Femur (tissue), 1 donor: ENCODE results near the gene CUBN.

Source experiments
- DNase-seq: peaks from one replicate; pipeline ENCODE4 v3.0.0-alpha.2; 2017

CUBN gene

DNA sequence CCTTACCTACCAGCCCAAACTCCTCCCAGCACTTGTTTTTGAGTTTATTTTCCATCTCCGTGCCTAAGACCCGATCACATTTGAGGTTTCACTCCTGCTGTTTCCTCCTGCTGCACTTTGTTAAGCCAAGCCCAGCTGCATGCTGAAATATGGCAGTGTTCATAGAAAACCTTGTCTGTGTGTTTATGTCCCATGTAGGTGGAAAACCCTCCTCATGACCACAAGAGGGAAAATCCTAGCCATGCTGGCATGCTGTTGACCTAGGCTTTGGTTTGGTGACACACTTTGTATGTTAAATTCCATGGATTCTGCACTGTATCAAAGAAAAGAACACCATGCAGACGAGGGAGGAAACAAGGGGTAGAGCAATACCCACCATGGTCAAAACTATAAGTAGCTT is 154.4 kb downstream of the CUBN start:
- no peak for DNase-seq

DNA sequence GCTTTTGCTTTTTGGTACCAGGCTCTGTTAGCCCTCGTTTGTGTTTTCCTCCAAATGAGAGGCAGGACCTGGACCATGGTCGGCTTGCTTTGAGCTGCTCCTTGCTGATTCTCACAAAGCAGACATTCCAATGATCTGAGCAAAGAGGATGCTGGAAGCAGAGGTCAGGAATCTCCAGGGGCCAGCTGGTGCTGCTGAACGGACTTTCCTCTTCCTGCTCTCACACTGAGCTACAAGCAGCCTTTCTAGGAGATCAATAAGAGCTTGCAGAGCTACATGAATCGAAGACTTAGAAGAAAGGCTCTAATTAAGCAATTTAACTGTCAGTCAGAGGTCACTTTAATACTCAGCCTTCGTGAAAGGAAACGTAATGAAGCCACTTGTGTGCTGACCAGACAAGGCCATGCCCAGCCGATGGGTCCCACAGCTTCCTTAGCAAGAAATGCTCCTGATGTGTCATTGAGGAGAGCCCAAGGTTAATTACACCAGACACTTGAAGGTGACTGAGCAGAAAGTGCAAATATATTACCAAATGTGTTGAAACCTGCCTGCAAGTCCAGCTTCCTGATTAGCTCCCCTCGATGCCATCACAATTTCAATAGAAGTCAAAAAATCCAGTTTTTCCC is 161.1 kb downstream of the CUBN start:
- DNase-seq: peak; percentile 59

DNA sequence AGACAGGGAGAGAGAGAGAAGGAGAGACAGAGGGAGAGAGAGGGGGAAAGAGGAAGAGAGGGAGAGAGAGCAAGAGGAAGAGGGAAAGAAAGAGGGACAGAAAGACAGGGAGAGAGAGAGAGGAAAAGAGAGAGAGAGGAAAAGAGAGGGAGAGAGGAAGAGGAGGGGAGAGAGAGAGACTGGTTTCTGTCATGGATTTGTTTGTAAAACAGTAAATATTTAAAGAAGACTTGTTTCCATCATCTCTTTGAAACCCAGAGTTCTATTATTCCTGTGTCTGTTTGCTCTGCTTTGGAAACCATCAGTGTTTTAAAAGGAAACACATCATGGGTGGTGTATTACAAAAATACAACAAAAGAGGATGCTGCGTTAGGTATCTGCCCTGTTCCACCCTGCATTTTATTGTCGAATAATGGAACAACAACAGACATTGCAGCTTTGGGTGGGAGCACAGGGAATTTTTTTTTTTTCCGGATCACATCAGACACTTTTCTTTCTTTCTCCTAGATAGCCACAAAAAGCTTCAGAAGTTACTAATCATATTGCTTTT is 161.7 kb downstream of the CUBN start:
- DNase-seq: no peak

DNA sequence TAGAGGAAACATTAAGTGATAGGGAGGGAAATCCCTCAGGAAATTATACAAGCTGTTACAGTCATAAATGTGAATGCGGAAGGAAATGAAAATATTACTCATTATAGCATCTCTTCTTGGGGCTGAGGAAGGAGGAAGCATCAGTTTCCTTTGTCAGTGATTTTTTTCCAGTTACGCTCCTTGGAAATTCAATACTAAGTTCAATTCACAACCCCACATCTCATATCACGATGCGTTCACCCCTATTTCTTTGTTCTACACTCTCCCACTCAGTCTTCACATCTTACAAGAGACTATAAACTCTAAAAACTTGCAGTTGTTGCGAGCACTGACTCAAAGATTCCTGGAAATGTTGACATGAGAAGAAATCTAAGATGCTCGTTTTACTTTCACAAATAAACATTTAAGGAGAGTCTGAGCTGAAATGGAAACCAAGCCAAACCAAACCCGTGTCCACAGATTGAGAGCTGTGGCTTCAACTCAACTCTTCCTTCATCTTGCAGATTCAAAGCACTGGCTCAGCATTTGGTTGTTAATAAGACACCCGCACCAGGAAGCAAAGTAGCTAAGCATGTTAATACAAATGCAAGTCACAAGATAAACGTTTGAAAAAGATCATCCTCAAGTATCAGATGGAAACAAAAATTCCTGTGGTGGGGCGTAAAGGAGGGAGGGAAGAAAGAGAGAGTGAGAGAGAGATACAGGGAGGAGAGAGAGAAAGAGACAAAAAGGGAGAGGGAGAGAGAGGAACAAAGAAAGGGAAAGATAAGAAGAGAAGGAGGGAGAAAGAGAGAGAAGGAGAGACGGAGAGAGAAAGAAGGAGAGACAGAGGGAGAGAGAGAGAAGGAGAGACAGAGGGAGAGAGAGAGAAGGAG is 162.4 kb downstream of the CUBN start:
- DNase-seq: peak; percentile 43

DNA sequence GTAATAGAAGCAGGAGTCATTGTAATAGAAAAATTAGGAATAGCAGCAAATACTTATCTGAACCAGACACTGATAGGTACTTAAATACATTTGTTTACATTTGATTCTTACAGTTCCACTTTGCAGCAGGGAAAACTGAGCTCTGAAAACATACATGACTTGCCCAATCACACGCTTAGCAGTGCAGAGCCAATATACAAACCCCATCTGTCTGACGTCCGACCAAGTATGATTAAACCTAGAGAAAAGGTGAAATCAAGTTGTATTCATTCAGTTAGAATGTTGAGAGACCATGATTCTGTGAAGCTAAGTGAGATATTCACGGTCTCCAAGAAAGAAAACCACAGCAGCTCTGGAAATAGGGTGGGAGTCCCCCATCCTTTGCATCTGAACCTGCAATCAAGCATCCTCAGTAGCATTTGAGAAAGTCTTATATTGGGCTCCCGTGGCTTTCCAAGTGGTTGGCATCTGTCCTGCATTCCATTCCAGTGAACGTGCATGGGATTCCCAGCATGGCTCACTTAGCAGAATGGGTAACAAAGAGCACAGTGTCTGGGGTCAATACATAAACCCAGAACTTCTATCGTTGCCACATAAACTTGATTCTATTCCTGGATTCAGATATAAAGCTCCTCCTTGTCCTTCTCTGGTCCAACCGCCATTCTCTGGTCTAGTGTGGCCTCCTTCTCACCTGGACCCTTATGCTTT is 163.7 kb downstream of the CUBN start:
- DNase-seq: peak; percentile 84

DNA sequence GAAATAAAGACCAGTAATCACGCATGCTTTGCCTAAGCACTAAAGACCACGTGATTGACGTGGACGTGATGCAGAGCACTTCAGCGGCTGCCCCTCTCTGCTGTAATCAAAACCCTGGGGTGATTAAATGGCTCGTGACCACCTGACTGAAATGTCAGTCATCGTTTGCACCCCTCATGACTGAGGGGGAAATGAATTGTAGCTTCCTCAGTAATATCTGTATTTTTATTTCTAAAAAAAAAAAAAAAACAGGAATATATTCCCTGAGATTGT is 164.3 kb downstream of the CUBN start:
- DNase-seq: no peak

DNA sequence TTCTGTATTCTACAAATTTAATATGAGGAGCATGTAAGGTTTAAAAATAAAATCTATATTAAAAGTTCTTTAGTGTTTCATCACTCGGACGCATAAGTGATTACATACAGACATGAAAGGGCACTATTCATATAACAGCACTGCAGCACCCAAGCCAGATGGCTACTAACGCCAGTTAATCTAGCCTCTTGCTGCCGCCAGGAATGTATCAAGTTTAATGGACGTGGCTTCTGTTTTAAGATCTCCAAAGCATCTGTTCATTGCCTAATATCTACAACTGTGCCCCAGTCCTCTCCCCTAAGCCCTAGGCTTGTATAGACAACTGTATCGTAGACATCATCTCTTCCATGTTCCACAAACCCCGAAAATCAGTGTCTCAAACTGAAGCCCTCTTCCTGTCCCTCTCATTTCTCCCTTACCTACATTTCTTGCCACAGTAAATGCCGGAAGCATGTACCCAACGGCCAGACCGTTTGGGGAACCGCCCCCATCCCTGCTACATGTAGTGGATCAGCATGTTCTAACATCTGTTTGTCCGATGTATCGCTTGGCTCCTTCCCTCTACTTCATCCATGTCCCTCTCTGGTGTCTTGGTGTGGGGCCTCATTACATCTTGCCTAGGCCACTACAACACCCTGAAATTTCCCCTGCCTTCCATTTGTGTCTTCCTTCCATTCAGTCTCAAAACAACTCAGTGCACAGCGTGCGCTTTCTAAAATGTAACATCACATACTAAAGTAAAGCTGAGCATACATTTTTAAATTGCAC is 164.9 kb downstream of the CUBN start:
- no peak for DNase-seq

DNA sequence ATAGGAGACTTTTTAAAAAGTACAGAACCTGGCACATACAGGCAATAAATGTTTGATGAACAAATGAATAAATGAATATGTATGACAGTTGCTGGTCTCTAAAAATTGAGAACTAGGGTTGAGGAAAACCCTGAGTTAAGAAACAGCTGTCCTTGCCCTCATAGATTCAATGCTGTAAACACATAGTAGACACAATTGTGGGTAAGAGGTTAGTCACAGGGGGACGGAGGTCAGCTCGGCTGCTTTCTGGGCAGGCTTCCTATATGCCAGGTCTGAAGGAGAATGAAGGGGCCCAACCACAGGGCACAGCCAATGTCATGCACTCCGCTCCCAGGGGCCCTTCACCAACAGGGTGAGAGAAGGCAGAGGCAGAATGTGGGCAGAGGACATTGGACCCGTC is 169.1 kb downstream of the CUBN start:
- no peak for DNase-seq

DNA sequence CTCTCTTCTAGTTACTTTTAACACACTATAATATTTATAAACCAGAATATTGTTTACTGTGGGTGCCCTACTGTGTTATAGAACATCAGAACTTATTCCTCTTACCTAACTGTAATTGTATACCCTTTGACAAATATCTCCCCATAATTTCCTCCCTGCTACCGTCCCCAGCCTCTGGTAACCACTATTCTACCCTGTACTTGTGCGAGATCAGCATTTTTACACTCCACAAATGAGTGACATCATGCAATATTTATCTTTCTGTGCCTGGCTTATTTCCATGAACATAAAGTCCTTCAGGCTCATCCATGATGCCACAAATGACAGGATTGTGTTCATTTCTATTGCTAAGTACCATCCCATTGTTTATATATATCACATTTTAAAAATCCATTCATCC is 172.6 kb downstream of the CUBN start:
- DNase-seq: no peak

DNA sequence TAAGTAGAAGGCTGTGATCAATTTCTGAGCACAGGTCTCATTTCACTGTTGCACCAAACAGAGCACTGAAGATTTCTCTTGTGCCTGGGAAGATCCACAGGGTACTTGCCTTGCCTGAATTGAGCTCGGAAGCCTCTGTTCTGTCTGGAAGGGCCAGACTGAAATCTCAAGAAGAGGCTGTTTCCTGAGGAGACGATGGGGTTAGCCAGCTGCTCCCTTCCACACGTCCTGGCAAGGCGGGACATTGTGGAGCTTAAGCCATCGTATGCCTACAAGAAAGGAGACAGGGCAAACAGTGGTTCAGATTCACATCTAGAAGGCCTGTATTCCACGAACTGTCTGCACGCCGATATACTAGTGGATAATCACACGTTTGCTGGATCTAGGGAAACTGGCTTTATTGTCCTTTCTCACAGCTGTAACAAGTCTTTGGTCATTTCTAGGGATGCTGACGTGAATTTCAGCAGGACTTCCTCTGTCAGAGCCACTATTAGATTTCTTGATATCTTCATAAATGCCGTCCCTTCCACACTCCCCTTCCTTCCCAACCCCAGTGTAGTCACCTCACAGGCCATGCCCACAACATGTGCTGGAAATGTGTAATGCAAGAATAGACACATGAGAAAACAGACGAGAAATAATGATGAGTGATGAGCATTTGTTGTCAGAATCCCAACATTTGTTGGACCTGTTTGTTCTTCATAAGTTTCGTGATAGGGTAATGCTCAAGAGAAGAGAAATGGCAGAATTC is 175.2 kb downstream of the CUBN start:
- DNase-seq: no peak

DNA sequence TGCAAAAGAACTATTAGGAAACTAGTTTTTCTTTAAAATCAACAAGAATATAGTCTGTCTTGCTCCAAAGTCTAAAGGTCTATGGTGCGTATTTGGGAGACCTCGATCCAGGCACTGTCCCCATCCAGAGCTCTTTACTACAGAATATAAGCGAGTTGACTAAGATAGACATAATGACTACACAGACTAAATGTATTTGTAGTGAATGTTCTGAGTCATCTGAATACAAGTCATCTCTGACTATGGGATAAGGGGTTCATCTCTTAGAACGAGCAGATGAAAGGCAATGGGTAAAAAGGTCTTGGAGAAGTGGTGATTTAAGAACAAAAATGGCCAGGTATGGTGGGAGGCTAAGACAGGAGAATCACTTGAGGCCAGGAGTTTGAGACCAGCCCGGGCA is 176.3 kb downstream of the CUBN start:
- DNase-seq: no peak

DNA sequence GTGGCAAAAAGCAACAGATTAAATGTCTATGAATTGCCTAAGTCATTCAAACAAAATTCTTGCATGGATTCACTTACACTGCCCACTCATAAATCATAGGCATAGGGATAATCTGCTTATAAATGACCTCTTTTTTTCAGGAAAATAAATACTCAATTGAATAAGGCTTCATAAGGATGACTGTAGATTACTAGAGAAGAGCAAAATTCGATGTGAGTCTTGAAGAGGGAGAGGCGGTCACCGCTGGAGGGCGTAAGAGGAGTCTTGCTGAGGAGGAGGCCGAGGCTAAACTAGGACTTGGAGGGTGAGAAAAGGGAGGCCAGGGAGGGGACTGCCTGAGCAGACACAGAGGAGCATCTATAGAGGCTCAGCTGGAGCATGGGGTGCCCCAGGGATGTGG is 177.0 kb downstream of the CUBN start:
- DNase-seq: no peak

DNA sequence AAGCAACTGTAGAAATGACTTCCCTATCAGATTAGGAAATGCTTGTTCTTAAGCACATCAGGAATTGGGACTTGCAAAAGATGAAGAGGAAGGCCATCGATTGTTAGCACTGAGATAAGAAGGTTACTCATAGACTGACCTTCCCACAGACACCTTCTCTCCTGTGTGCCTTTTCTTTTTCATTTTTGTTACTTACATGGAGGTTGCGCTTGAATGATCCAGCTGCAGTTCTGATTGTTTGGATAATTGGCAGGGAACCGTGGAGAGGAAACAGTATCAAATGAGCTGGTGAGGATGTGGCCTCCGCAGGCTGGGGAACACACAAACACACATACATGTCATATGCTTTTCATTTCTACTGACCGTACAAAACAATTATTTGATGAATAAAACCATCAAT is 177.5 kb downstream of the CUBN start:
- no peak for DNase-seq

DNA sequence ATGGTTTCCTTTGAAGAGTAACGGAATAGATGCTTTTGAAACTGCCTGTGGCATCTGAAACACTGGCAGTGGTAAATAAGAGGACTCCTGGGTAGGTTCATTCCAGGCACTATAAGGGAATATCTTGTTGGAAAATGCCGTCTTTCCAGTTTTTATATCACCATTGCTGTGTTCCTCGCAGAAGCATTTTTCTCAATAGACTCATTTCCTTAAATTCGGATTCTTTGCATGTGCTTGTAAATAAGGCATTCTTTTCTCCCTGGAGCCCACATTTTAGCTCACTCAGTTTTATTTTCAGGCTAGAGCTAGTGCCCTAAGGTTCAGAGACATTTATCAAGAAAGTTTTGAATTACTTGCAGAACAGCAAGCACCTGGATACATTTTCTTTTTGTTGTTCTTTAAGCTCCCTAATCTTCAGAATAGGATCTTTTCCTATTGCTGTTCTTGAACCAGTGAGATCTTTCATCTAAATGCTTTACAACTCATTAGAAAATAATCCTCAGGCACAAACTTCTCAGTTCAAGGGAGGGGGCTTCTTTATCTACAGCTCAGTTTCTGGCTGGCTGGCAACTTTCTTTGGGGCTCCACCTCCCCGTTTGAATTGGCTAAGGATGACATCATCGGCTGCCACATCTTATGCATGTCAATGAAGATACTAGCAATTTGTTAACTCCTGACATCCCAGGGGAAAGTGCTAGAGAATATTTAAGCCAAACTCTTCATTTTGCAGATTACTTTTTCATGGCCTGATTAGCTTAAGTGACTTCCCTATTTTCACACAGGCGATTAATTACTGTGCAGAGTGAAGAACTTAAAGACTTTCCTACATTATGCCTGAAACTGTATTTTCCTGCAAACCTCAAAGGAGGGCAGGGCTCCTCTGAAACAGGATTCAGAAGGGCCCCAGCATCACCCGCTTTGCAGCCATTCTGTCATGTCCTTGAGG is 178.7 kb downstream of the CUBN start:
- DNase-seq: peak; percentile 72

DNA sequence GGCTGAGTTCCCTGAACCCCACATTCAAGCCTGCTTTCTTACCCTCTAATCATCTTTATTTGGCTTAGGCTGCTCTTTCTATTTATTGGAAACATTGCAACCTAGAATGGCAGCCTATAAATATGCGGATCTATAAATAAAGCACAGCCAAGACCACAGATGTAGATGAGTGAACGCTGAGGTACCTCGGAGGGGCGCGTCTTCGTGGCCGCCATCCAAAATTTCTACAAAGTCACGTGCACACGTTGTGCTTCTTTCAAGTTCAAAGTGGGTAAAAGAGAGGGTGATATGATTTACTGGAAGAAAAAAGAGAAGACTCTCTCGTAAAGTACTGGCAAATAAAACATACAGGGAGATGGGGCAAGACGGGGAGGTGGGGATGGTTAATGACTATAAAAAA is 179.8 kb downstream of the CUBN start:
- DNase-seq: peak; percentile 48

DNA sequence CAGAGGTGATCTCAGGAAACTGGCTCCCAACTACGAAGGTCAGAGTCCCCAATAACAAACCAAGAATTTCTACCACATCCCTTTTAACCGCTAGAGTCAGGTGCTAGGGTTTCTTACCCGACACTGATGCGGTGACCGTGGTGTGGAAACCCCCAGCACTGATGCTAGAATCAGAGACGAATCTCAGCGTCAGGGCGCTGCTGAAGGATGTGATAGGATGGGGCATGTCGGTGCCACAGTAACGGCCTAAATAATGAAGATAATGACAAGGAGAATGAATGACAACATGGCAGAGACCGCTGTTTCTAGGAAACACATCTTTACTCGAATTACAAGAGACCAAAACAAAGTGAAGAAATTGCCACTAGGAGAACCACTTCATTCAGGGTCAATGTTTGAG is 181.2 kb downstream of the CUBN start:
- no peak for DNase-seq

DNA sequence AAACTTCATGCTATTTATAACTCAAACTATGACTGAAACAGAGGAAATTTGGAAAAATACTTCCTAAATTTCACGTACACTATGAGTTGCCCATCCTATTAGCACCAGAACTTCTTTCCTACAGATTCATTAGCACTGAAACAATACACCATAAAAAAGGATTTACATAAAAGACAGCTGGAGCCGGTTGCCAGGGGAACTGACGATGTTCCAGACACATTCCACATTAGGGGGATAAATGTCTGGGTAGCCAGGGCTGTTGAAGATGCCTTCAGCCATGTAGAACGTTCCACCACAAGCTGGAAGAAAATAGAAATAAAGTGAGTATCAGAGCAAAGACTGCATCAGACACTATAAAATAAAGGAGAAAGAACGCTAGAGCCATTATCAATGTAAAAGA is 182.5 kb downstream of the CUBN start:
- no peak for DNase-seq

DNA sequence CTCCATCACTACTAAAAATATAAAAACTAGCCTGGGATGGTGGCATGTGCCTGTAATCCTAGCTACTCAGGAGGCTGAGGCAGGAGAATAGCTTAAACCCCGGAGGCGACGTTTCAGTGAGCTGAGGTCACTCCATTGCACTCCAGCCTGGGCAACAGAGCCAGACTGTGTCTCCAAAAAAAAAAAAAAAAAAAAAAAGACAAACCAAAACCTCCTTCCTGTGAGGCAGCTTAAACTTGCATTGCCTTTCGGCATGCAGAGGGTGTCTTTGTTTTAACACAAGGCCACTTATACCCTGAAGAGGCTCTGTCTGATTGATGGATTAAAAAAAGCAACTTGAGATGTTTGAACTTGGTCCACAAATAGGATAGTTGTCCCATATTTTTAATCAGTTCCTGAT is 184.0 kb downstream of the CUBN start:
- peak; percentile 39 for DNase-seq

DNA sequence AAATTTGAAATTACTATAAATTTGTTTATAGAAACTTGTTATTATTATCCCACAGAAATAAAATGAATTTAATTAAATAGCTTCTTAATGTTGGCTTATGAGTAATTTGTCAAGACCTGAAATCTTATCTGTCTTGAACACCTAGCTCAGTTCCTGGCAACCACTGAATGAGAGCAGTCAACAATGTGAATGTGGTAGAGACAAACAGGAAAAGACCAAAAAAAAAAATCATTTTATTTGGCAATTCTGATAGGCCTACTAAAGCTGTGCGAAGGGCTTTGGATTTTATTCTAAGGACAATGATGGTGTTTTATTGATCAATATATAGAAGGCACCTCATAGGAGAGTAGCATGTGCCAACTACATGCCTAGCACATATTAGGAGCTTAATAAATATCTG is 184.6 kb downstream of the CUBN start:
- no peak for DNase-seq

DNA sequence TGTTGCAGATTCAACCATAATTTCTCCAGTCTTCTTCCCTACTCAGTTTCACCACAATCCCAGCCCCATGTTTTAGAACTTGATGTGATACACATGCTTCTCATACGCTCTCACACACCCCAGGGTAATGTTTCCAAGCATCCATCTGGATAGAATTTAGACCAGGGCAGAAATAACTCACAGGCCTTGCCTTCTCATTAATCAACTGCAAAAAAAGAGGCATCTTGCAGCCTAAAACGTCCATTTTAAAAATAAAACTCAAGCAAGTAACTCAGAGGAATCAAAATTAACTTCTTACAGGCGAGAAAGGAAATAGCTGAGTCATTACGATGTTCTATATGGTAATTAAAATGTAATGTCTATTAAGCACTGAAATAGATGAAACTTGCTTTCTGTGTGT is 185.2 kb downstream of the CUBN start:
- peak; percentile 67 for DNase-seq
